ENCODE measurements around the gene INSR. TPM values are rescaled to one million over a fixed set of nuclear protein-coding genes. Genes with fewer than 3 reads are reported as not detected.

The INSR gene
- total and polyA plus RNA-seq, 2 donors (not counting 3 experiments of a cell fraction or from before 2014, with no cell fraction given) = 4.9 to 19.5 TPM

DNA sequence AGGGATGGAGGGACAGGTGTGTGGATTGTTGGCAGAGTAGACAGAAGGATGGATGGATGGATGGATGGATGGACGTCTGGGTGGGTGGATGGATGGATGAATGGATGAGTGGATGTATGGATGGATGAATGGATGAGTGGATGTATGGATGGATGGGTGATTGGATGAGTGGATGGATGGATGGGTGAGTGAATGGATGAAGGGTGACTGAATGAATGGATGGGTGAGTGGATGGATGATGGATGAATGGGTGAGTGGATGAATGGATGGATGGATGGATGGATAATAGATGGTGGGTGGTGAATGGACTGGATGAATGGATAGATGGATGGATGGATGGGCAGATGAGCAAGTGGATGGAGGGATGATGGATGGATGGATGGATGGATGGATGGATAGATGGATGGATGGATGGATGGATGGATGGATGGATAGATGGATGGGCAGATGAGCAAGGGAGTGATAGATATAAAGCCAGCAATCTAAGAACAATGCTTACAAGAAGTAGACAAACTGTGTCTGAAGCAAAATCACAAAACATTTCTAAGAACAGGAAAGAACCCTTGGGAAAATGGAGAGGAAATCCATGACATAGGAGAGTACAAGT is 65.2 kb downstream of the INSR start:
- H3K79me2 ChIP-seq (ENCODE audit: control insufficient read depth, insufficient read depth, low read length) = no peaks in the 10 kb centered on the region
- H3K4me1 ChIP-seq (ENCODE audit: control insufficient read depth, extremely low read depth, insufficient read depth, low read length) = no peaks in the 10 kb centered on the region
- no peak overlapping the region for H3K9ac ChIP-seq (replicated peaks; ENCODE audit: extremely low read depth, insufficient read depth, low read length)
- no peak overlapping the region for H2AFZ ChIP-seq (ENCODE audit: low read depth, low read length)
- TF ChIP-seq EZH2 (IDR thresholded peaks at IDR 0.05; ENCODE audit: borderline replicate concordance, low read depth, low read length, severe bottlenecking) (no peak), POLR2AphosphoS5 (IDR thresholded peaks at IDR 0.05; ENCODE audit: insufficient read depth, low read depth, low read length) (no peak), GATA2 (IDR thresholded peaks at IDR 0.05; ENCODE audit: insufficient read depth, insufficient read length, low read depth, low read length) (no peak), MYC (IDR thresholded peaks at IDR 0.05; ENCODE audit: low read depth, low read length) (no peak)
- H3K27ac ChIP-seq (ENCODE audit: insufficient read depth, low read depth, low read length) = no peak overlapping the region
- H3K36me3 ChIP-seq (ENCODE audit: control insufficient read depth in 2 of 2, extremely low read depth in 1 of 2, insufficient read depth in 2 of 2, low read length in 2 of 2) = no peaks in the 10 kb centered on the region
- intact Hi-C loops (cut with micrococcal nuclease) = no loop called here
- no peak for DNase-seq (ENCODE audit: low read depth, low spot score)
- no peaks in the 10 kb centered on the region for H3K9me1 ChIP-seq (replicated peaks; ENCODE audit: control insufficient read depth, extremely low read depth, insufficient read depth, low read length)
- ChIA-PET CTCF (no interaction called here), POLR2A (no interaction called here)
- H4K20me1 ChIP-seq (replicated peaks; ENCODE audit: control insufficient read depth, extremely low read depth, insufficient read depth, low read length) = no peaks in the 10 kb centered on the region
- H3K27me3 ChIP-seq (ENCODE audit: control insufficient read depth in 2 of 2, insufficient read depth in 2 of 2, low read length in 2 of 2) = no peaks in the 10 kb centered on the region
- H3K9me3 ChIP-seq (replicated peaks; ENCODE audit: control insufficient read depth, insufficient read depth, low read length) = no peaks in the 10 kb centered on the region
- H3K4me3 ChIP-seq (replicated peaks in 1 of 3; ENCODE audit: insufficient read depth in 1 of 3, low read depth in 1 of 3, low read length in 3 of 3) = no peak overlapping the region
- dilution Hi-C loops (cut with MboI; ENCODE audit: extremely low pct_ligation_motif_present, low sequenced_read_pairs) = no loop called here
- H3K4me2 ChIP-seq (ENCODE audit: insufficient read depth, low read length) = no peak overlapping the region
- no TSS peak for BruUV-seq (replicated peaks)
- FAIRE-seq = no peak

- Histone ChIP-seq H3K4me1 (ENCODE audit: control insufficient read depth, extremely low read depth, insufficient read depth, low read length) (no peaks in the 10 kb centered on the region), H3K79me2 (ENCODE audit: control insufficient read depth, insufficient read depth, low read length) (no peaks in the 10 kb centered on the region), H3K4me2 (ENCODE audit: insufficient read depth, low read length) (no peak overlapping the region), H3K27me3 (ENCODE audit: control insufficient read depth in 2 of 2, insufficient read depth in 2 of 2, low read length in 2 of 2) (no peaks in the 10 kb centered on the region), H3K36me3 (ENCODE audit: control insufficient read depth in 2 of 2, extremely low read depth in 1 of 2, insufficient read depth in 2 of 2, low read length in 2 of 2) (no peaks in the 10 kb centered on the region), H3K9ac (replicated peaks; ENCODE audit: extremely low read depth, insufficient read depth, low read length) (no peak overlapping the region), H3K4me3 (replicated peaks in 1 of 3; ENCODE audit: insufficient read depth in 1 of 3, low read depth in 1 of 3, low read length in 3 of 3) (no peak overlapping the region), H3K9me3 (replicated peaks; ENCODE audit: control insufficient read depth, insufficient read depth, low read length) (no peaks in the 10 kb centered on the region), H4K20me1 (replicated peaks; ENCODE audit: control insufficient read depth, extremely low read depth, insufficient read depth, low read length) (no peaks in the 10 kb centered on the region), H3K27ac (ENCODE audit: insufficient read depth, low read depth, low read length) (no peak overlapping the region), H3K9me1 (replicated peaks; ENCODE audit: control insufficient read depth, extremely low read depth, insufficient read depth, low read length) (no peaks in the 10 kb centered on the region), H2AFZ (ENCODE audit: low read depth, low read length) (no peak overlapping the region)
- ChIA-PET POLR2A (no interaction called here), CTCF (no interaction called here)
- FAIRE-seq (no peak), DNase-seq (ENCODE audit: low read depth, low spot score) (no peak)
- TF ChIP-seq JUN (IDR thresholded peaks at IDR 0.05; ENCODE audit: borderline replicate concordance, insufficient read depth, insufficient read length, low read depth) = no peak
- no peak for TF ChIP-seq GATA2 (IDR thresholded peaks at IDR 0.05; ENCODE audit: insufficient read depth, insufficient read length, low read depth, low read length)
- no peak for TF ChIP-seq MYC (IDR thresholded peaks at IDR 0.05; ENCODE audit: low read depth, low read length)
- no peak for TF ChIP-seq POLR2AphosphoS5 (IDR thresholded peaks at IDR 0.05; ENCODE audit: insufficient read depth, low read depth, low read length)
- TF ChIP-seq EZH2 (IDR thresholded peaks at IDR 0.05; ENCODE audit: borderline replicate concordance, low read depth, low read length, severe bottlenecking) = no peak
- TF ChIP-seq POLR2A (IDR thresholded peaks at IDR 0.05; ENCODE audit: low read depth, low read length) = no peak
- TF ChIP-seq FOS (IDR thresholded peaks at IDR 0.05; ENCODE audit: borderline replicate concordance, insufficient read depth, low read length) = no peak
- TF ChIP-seq, protein P1, sequence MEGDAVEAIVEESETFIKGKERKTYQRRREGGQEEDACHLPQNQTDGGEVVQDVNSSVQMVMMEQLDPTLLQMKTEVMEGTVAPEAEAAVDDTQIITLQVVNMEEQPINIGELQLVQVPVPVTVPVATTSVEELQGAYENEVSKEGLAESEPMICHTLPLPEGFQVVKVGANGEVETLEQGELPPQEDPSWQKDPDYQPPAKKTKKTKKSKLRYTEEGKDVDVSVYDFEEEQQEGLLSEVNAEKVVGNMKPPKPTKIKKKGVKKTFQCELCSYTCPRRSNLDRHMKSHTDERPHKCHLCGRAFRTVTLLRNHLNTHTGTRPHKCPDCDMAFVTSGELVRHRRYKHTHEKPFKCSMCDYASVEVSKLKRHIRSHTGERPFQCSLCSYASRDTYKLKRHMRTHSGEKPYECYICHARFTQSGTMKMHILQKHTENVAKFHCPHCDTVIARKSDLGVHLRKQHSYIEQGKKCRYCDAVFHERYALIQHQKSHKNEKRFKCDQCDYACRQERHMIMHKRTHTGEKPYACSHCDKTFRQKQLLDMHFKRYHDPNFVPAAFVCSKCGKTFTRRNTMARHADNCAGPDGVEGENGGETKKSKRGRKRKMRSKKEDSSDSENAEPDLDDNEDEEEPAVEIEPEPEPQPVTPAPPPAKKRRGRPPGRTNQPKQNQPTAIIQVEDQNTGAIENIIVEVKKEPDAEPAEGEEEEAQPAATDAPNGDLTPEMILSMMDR (IDR thresholded peaks at IDR 0.05; ENCODE audit: extremely low read depth in 1 of 2, insufficient read depth in 1 of 2, low read depth in 1 of 2, low read length in 2 of 2) = no peak
- no peak for TF ChIP-seq MAX (IDR thresholded peaks at IDR 0.05; ENCODE audit: insufficient read depth, insufficient read length)
- dilution Hi-C loops (cut with MboI; ENCODE audit: extremely low pct_ligation_motif_present, low sequenced_read_pairs) = no loop called here
- intact Hi-C loops (cut with micrococcal nuclease) = no loop called here
- BruUV-seq (replicated peaks) = no TSS peak
Observed at GRCh38 chr19:7227735-7228134, 66.5 kb downstream of the INSR start.

Data from endothelial cell of umbilical vein (primary cell).